ENCODE results near the gene GSTO2. TPM values are rescaled to one million over a fixed set of nuclear protein-coding genes. Genes with fewer than 3 reads are reported as not detected.

GSTO2 gene
- total RNA-seq, 1 experiment from 2014 or later, result 0.06 TPM

- DNase-seq (ENCODE audit: low read depth), result no peak
Observed at GRCh38 chr10:104279550-104280259, 10.7 kb downstream of the GSTO2 start.

- DNase-seq (ENCODE audit: low read depth), result no peak
Observed at GRCh38 chr10:104281694-104282093, 12.7 kb downstream of the GSTO2 start.

GRCh38 chr10:104284846-104285245 is 15.9 kb downstream of the GSTO2 start:
- DNase-seq (ENCODE audit: low read depth), result no peak

GRCh38 chr10:104286939-104287338 is 18.0 kb downstream of the GSTO2 start:
- DNase-seq (ENCODE audit: low read depth), result no peak

GRCh38 chr10:104288355-104288754 is 19.4 kb downstream of the GSTO2 start:
- no peak for DNase-seq (ENCODE audit: low read depth)

GRCh38 chr10:104291439-104291951 is 22.5 kb downstream of the GSTO2 start:
- DNase-seq (ENCODE audit: low read depth), result peak; percentile 82

- DNase-seq (ENCODE audit: low read depth), result no peak
Observed at GRCh38 chr10:104293011-104293410, 24.0 kb downstream of the GSTO2 start.

- no peak for DNase-seq (ENCODE audit: low read depth)
Observed at GRCh38 chr10:104293781-104294321, 24.9 kb downstream of the GSTO2 start.

GRCh38 chr10:104296687-104297436 is 27.9 kb downstream of the GSTO2 start:
- DNase-seq (ENCODE audit: low read depth), result no peak

GRCh38 chr10:104297697-104298660 is 29.0 kb downstream of the GSTO2 start:
- peak; percentile 62 for DNase-seq (ENCODE audit: low read depth)

GRCh38 chr10:104299031-104299904 is 30.3 kb downstream of the GSTO2 start:
- no peak for DNase-seq (ENCODE audit: low read depth)

- peak; percentile 76 for DNase-seq (ENCODE audit: low read depth)
Observed at GRCh38 chr10:104300002-104300735, 31.2 kb downstream of the GSTO2 start.

- DNase-seq (ENCODE audit: low read depth), result peak; percentile 91
Observed at GRCh38 chr10:104300736-104301292, 31.8 kb downstream of the GSTO2 start.

- DNase-seq (ENCODE audit: low read depth), result no peak
Observed at GRCh38 chr10:104301907-104302690, 33.1 kb downstream of the GSTO2 start.

GRCh38 chr10:104303594-104304355 is 34.8 kb downstream of the GSTO2 start:
- no peak for DNase-seq (ENCODE audit: low read depth)

- no peak for DNase-seq (ENCODE audit: low read depth)
Observed at GRCh38 chr10:104304356-104304745, 35.4 kb downstream of the GSTO2 start.

GRCh38 chr10:104304927-104305326 is 35.9 kb downstream of the GSTO2 start:
- DNase-seq (ENCODE audit: low read depth), result no peak

- DNase-seq (ENCODE audit: low read depth), result no peak
Observed at GRCh38 chr10:104306897-104307296, 37.9 kb downstream of the GSTO2 start.
